GM13977 (cell line): ENCODE data around the gene LRIT1.

Experiments used
- DNase-seq: peaks from one replicate; pipeline ENCODE4 v3.0.0; 2012; ENCODE audit warnings: low spot score
- CTCF ChIP-seq: IDR thresholded peaks from 2 replicates; pipeline ENCODE4 v1.5.1; 2012; ENCODE audit warnings: mild to moderate bottlenecking, control low read depth; ENCODE audit not compliant: insufficient read depth; ENCODE audit errors: extremely low read depth, missing control alignments
- in situ Hi-C: fragments of 300-500 bp; cut with MboI; formaldehyde crosslinking; loops from one replicate; pipeline ENCODE4 v1.12.0; 2022; ENCODE audit warnings: low sequenced_read_pairs, low pct_unique_long_range_greater_than_20kb, mixed read lengths, inconsistent platforms; ENCODE audit not compliant: unreplicated experiment

Gene LRIT1

GRCh38 chr10:84237199-84238051 is 3.9 kb downstream of the LRIT1 start:
- peak; percentile 9 for TF ChIP-seq CTCF
- in situ Hi-C loops: no loop called here
- DNase-seq: no peak

- in situ Hi-C loops: no loop called here
- no peak for TF ChIP-seq CTCF
- no peak for DNase-seq
These were observed 4.5 kb downstream of the LRIT1 start for GRCh38 chr10:84236807-84237198.

- no peak for TF ChIP-seq CTCF
- in situ Hi-C loops: no loop called here
- no peak for DNase-seq
These were observed 6.2 kb downstream of the LRIT1 start for GRCh38 chr10:84235096-84235495.

- in situ Hi-C loops: no loop called here
- TF ChIP-seq CTCF: no peak
- no peak for DNase-seq
These were observed 6.9 kb downstream of the LRIT1 start for GRCh38 chr10:84234479-84234878.

GRCh38 chr10:84233940-84234339 is 7.4 kb downstream of the LRIT1 start:
- TF ChIP-seq CTCF: no peak
- DNase-seq: no peak
- in situ Hi-C loops: no loop called here

GRCh38 chr10:84232376-84232775 is 9.0 kb downstream of the LRIT1 start:
- TF ChIP-seq CTCF: no peak
- no peak for DNase-seq
- in situ Hi-C loops: no loop called here
